ENCODE results near the gene SLC12A3.

GRCh38 chr16:56930486-56931270, 65.7 kb downstream of the SLC12A3 start:
- TF ChIP-seq CTCF (IDR thresholded peaks at IDR 0.05) = no peak
- no peak for TF ChIP-seq EZH2phosphoT487 (IDR thresholded peaks at IDR 0.05)
- TF ChIP-seq EZH2 (IDR thresholded peaks at IDR 0.05) = no peak
